RWPE2 (cell line): ENCODE data around the gene NACAD.

ENCODE experiments used
- ATAC-seq: fragments of 200-7000 bp; cut with Tn5 transposase; 3 replicates; pipeline ENCODE4 v1.9.1; 2021; ENCODE audit warnings: low read depth
- DNase-seq: peaks from one replicate; pipeline ENCODE4 v3.0.0-alpha.2; 2020; ENCODE audit warnings: low spot score
- H3K27ac ChIP-seq: fragments of 450-650 bp; 2 replicates; pipeline ENCODE4 v1.5.1; 2017; ENCODE audit warnings: mild to moderate bottlenecking; ENCODE audit not compliant: poor library complexity, severe bottlenecking
- H3K27me3 ChIP-seq: fragments of 250-450 bp; sonication (Bioruptor Pico); 2 replicates; pipeline ENCODE4 v1.5.1; 2021; ENCODE audit warnings: mild to moderate bottlenecking, moderate library complexity; ENCODE audit not compliant: insufficient read depth, poor library complexity, severe bottlenecking
- H3K36me3 ChIP-seq: fragments of 250-450 bp; sonication (Bioruptor Pico); 2 replicates; pipeline ENCODE4 v1.5.1; 2020; ENCODE audit warnings: low read depth, mild to moderate bottlenecking, moderate library complexity
- H3K4me1 ChIP-seq: fragments of 250-450 bp; sonication (Bioruptor Pico); 2 replicates; pipeline ENCODE4 v1.5.1; 2021; ENCODE audit warnings: mild to moderate bottlenecking, moderate library complexity; ENCODE audit not compliant: insufficient read depth, poor library complexity, severe bottlenecking
- H3K4me3 ChIP-seq: fragments of 250-450 bp; sonication (Bioruptor Pico); 2 replicates; pipeline ENCODE4 v1.5.1; 2021; ENCODE audit warnings: mild to moderate bottlenecking, moderate library complexity; ENCODE audit not compliant: severe bottlenecking
- H3K9me3 ChIP-seq: fragments of 250-450 bp; sonication (Bioruptor Pico); 2 replicates; pipeline ENCODE4 v1.5.1; 2021; ENCODE audit warnings: mild to moderate bottlenecking, moderate library complexity; ENCODE audit not compliant: severe bottlenecking
- TF ChIP-seq, protein P1 (sequence below): fragments of 450-650 bp; IDR thresholded peaks from one replicate; pipeline ENCODE4 v1.5.1; 2017; ENCODE audit warnings: mild to moderate bottlenecking, moderate library complexity; ENCODE audit not compliant: poor library complexity, severe bottlenecking

NACAD gene

DNA sequence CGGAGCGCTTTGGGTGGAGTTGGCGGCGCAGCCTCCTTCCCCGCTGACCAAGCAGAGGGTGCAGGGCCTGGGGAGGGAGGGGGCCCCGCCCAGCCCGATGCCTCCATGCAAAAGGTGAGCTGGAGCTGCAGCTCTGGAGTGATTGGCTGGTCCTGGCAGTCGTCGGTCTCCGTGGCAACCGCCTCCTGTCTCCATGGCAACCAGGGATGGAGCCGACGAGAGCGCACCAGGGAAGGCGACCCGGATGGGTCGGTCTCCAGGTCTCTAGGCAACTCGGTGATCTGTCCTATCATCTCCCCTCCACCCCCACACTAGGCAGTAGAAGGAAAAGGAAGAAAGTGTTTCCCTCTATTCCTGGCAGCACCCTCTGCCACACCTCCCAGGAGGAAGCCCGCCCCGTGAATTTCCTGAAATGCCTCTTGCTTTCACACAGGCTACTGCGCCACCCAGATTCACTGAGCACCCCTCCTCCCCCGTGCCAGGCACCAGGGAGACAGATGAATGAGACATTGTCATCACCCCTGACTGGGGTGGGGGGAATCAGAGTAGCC lies 647 bp upstream of the NACAD start:
- ATAC-seq, result peak; percentile 71
- TF ChIP-seq, protein P1, sequence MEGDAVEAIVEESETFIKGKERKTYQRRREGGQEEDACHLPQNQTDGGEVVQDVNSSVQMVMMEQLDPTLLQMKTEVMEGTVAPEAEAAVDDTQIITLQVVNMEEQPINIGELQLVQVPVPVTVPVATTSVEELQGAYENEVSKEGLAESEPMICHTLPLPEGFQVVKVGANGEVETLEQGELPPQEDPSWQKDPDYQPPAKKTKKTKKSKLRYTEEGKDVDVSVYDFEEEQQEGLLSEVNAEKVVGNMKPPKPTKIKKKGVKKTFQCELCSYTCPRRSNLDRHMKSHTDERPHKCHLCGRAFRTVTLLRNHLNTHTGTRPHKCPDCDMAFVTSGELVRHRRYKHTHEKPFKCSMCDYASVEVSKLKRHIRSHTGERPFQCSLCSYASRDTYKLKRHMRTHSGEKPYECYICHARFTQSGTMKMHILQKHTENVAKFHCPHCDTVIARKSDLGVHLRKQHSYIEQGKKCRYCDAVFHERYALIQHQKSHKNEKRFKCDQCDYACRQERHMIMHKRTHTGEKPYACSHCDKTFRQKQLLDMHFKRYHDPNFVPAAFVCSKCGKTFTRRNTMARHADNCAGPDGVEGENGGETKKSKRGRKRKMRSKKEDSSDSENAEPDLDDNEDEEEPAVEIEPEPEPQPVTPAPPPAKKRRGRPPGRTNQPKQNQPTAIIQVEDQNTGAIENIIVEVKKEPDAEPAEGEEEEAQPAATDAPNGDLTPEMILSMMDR, result no peak
- Histone ChIP-seq H3K36me3 (no peaks in the 10 kb centered on the region), H3K4me1 (peaks cover 5% of the 10 kb centered on the region), H3K4me3 (peak overlapping the region; percentile 41), H3K9me3 (no peaks in the 10 kb centered on the region), H3K27ac (no peak overlapping the region), H3K27me3 (no peaks in the 10 kb centered on the region)
- DNase-seq, result no peak

DNA sequence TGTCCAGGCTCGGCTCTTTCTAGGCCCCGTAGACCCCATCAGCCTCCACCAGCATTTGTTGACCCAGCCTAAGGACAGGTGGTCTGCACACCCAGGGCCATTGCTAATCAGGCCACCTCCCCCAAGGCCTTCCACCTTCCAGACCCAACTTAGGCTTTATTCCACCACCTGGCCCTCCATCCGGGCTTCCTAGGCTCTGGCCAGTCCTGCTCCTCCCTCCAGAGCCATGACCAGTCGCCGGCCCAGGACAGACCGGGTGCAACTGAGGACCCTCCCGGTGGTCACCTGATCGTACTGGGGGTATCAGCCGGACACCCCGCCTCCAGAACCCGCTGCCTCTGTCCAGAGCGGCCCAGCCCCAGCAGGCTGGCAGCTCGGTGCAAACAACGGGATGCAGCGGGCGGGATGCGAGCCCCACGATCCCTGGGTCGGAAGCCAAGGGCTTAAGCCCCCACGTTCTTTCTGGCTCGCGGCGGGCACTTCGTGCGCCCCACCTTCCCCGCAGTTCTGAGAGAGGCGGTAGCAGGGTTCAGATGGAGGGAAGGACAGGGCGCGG lies 545 bp downstream of the NACAD start:
- no peak for ATAC-seq
- peak overlapping the region; percentile 41 for H3K4me3 ChIP-seq

DNA sequence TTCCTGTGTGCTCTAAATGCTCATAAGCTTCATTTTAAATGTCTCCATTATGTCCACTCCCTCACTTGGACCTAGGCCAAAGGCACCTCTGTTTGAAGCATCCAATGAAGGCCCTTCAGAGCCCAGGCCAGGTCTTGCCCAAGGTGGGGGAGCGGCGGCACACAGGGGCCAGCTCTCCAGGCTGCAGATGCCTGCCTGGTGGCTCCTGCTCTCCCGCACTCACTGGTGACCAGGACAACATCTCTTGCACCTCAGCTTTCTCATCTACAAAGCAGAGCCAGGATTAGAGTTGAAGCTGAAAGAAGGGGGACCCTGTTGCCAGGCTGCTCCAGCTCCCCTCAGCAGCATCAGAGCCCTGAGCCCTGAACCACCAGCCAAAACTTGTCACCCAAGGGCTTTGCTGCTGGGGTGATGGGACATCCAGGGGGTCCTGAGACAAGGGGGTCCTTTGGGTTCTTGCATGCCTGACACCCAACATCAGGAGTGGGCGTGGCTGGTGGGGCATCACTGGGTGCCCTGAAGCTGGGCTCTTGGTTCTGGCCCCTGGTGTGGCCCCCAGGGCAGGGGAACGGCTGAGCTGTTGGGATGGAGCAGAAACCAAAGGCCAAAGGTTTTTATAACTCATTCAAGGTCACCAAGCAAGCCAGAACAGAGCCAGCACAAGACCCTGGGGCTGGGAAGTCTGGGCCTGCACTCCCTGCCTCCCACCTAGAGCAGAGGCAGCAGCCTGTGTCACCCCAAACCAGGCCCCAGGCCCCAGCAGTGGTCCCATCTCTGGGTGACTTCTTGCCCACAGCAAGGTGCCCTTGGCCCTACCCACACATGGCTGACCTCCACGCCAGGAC lies 1.2 kb downstream of the NACAD start:
- DNase-seq (no peak), ATAC-seq (no peak)
- H3K27ac ChIP-seq, result no peak overlapping the region
- no peaks in the 10 kb centered on the region for H3K27me3 ChIP-seq
- H3K9me3 ChIP-seq, result no peaks in the 10 kb centered on the region
- no peak overlapping the region for H3K4me3 ChIP-seq
- peaks cover 6% of the 10 kb centered on the region for H3K4me1 ChIP-seq
- H3K36me3 ChIP-seq, result no peaks in the 10 kb centered on the region
- TF ChIP-seq, protein P1, result no peak

More for the DNA sequence above, 545 bp downstream of the NACAD start:
- Histone ChIP-seq H3K36me3 (no peaks in the 10 kb centered on the region), H3K27ac (no peak overlapping the region), H3K9me3 (no peaks in the 10 kb centered on the region), H3K27me3 (no peaks in the 10 kb centered on the region), H3K4me1 (peaks cover 5% of the 10 kb centered on the region)
- DNase-seq, result no peak
- TF ChIP-seq, protein P1, result no peak

DNA sequence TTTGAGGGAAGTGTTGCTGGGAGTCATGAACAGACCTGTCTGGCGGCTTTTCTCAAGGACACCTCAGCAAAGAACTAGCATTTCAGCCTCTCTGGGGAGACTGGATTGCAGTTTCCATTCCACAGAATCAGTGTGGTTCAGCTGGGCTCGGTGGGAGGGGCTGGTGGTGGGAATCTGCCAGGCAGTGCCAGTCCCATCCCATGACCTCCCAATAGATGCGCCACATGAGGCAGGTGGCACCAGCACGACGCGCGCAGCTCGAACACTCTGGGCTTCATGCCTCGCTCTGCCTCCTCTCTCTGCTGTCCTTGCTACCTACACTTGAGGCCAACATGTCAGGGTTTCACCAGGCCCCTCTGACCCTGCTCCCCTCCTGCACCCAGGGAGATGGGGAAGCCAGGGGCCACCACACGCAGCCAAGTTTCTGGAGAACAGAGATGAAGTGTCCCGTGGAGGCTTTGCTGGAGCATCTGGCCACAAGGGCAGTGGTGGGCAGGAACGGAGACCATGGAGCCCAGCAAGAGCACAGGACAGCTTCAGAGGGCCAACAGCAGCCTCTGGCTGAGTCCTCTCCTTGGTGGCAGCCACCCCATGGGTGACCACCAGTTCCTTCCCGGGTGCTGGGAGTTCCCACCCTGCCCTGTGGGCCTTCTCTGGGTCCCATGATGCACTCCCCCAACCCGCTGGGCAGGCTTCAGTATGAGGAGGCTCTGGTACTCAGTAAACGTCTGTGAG lies 2.3 kb downstream of the NACAD start:
- no peak for DNase-seq
- H3K4me1 ChIP-seq, result peaks cover 5% of the 10 kb centered on the region
- H3K4me3 ChIP-seq, result no peak overlapping the region
- H3K27me3 ChIP-seq, result no peaks in the 10 kb centered on the region
- no peaks in the 10 kb centered on the region for H3K9me3 ChIP-seq
- ATAC-seq, result no peak
- TF ChIP-seq, protein P1, result no peak
- no peak overlapping the region for H3K27ac ChIP-seq
- no peaks in the 10 kb centered on the region for H3K36me3 ChIP-seq
